Chondrocyte (in vitro differentiated cells): ENCODE results near the gene RBMS2. TPM values are rescaled to one million over a fixed set of nuclear protein-coding genes. Genes with fewer than 3 reads are reported as not detected.
"Not testable (repeated sequence)": the region's sequence is repeated elsewhere in the genome, so short reads cannot be mapped to it uniquely, and the experiment has no call there.

Experiments used
- DNase-seq: peaks from one replicate; pipeline ENCODE4 v3.0.0; 2021; ENCODE audit warnings: mixed read lengths, low spot score
- H3K27ac Mint-ChIP-seq: one replicate; pipeline ENCODE4 v1.8.0; 2021; ENCODE audit warnings: mild to moderate bottlenecking, moderate library complexity, mixed read lengths; ENCODE audit not compliant: unreplicated experiment
- H3K27me3 Mint-ChIP-seq: 2 replicates; pipeline ENCODE4 v1.8.0; 2021; ENCODE audit warnings: low read depth, mixed read lengths
- H3K36me3 Mint-ChIP-seq: 2 replicates; pipeline ENCODE4 v1.8.0; 2021; ENCODE audit warnings: low read depth, mixed read lengths
- H3K4me1 Mint-ChIP-seq: 2 replicates; pipeline ENCODE4 v1.8.0; 2021; ENCODE audit warnings: low read depth, mild to moderate bottlenecking, mixed read lengths
- H3K4me3 Mint-ChIP-seq: one replicate; pipeline ENCODE4 v1.8.0; 2021; ENCODE audit warnings: mild to moderate bottlenecking, moderate library complexity, mixed read lengths; ENCODE audit not compliant: unreplicated experiment
- H3K9me3 Mint-ChIP-seq: 2 replicates; pipeline ENCODE4 v1.8.0; 2021; ENCODE audit warnings: low read depth, mixed read lengths
- CTCF ChIP-seq: fragments of 200-600 bp; sonication (generic); IDR thresholded peaks from 2 replicates; pipeline ENCODE4 v1.5.0; 2021; ENCODE audit warnings: antibody characterized with exemption, mild to moderate bottlenecking, moderate library complexity
- total RNA-seq: library from RNA; stranded (reverse); gene quantifications from 3 replicates; pipeline ENCODE4 v1.2.1, GENCODE V29; 2021

RBMS2 gene
- total RNA-seq, 1 donor from 2014 or later = 65.3 TPM

DNA sequence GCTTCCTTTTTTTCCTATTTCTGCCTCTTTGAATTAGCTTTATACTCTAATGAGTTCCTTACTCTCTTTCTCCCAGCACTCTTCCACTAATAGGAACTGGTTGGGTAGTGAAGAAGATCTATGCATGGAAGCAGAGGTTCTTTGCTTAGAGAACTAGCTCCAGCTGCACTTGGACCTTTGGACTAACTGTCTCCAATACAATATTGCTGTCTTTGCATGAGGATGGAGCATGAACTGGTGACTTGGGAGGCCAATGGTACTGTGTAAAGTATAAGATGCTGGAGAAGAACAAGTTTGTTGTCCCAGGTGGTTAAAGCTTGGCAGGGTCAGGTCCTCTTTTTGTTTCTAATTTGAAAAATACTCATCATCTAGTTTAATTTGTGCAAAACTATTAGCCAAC is 31.3 kb upstream of the RBMS2 start:
- no peak for TF ChIP-seq CTCF
- H3K27me3 Mint-ChIP-seq = peaks cover 36% of the 10 kb centered on the region
- peaks cover 14% of the 10 kb centered on the region for H3K4me1 Mint-ChIP-seq
- no peak overlapping the region for H3K4me3 Mint-ChIP-seq
- H3K27ac Mint-ChIP-seq = no peak overlapping the region
- peaks cover 1% of the 10 kb centered on the region for H3K36me3 Mint-ChIP-seq
- no peak for DNase-seq
- H3K9me3 Mint-ChIP-seq = peaks cover 2% of the 10 kb centered on the region

DNA sequence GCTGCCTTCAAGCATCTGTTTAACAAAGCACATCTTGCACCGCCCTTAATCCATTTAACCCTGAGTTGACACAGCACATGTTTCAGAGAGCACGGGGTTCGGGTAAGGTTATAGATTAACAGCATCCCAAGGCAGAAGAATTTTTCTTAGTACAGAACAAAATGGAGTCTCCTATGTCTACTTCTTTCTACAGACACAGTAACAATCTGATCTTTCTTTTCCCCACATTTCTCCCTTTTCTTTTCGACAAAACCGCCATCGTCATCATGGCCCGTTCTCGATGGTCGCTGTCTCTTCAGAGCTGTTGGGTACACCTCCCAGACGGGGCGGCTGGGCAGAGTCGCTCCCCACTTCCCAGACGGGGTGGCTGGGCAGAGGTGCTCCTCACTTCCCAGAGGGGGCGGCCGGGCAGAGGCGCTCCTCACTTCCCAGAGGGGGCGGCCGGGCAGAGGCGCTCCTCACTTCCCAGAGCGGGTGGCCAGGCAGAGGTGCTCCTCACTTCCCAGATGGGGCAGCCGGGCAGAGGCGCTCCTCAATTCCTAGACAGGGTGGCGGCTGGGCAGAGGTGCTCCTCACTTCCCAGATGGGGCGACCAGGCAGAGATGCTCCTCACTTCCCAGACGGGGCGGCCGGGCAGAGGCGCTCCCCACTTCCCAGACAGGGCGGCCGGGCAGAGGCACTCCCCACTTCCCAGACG is 28.1 kb upstream of the RBMS2 start:
- peaks cover 26% of the 10 kb centered on the region for H3K27me3 Mint-ChIP-seq
- not testable (repeated sequence) for DNase-seq, H3K36me3 Mint-ChIP-seq, H3K4me3 Mint-ChIP-seq, H3K4me1 Mint-ChIP-seq, H3K27ac Mint-ChIP-seq, H3K9me3 Mint-ChIP-seq

- not testable (repeated sequence) for H3K27ac Mint-ChIP-seq, H3K4me1 Mint-ChIP-seq, H3K36me3 Mint-ChIP-seq, H3K4me3 Mint-ChIP-seq, DNase-seq, H3K9me3 Mint-ChIP-seq
- H3K27me3 Mint-ChIP-seq = peaks cover 24% of the 10 kb centered on the region
Measured at GRCh38 chr12:56494106-56494415, 27.6 kb upstream of the RBMS2 start.

DNA sequence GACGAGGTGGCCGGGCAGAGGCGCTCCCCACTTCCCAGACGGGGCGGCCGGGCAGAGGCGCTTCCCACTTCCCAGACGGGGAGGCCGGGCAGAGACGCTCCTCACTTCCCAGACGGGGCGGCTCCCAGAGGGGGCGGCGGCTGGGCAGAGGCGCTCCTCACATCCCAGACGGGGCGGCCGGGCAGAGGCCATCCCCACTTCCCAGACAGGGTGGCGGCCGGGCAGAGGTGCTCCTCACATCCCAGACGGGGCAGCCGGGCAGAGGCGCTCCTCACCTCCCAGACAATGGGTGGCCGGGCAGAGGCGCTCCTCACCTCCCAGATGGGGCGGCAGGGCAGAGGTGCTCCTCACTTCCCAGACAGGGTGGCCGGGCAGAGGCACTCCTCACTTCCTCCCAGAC is 27.1 kb upstream of the RBMS2 start:
- not testable (repeated sequence) for H3K9me3 Mint-ChIP-seq, H3K27ac Mint-ChIP-seq, H3K4me3 Mint-ChIP-seq, H3K36me3 Mint-ChIP-seq, DNase-seq, H3K4me1 Mint-ChIP-seq
- peaks cover 21% of the 10 kb centered on the region for H3K27me3 Mint-ChIP-seq

- DNase-seq = not testable (repeated sequence)
Measured at GRCh38 chr12:56496704-56497103, 24.9 kb upstream of the RBMS2 start.

DNA sequence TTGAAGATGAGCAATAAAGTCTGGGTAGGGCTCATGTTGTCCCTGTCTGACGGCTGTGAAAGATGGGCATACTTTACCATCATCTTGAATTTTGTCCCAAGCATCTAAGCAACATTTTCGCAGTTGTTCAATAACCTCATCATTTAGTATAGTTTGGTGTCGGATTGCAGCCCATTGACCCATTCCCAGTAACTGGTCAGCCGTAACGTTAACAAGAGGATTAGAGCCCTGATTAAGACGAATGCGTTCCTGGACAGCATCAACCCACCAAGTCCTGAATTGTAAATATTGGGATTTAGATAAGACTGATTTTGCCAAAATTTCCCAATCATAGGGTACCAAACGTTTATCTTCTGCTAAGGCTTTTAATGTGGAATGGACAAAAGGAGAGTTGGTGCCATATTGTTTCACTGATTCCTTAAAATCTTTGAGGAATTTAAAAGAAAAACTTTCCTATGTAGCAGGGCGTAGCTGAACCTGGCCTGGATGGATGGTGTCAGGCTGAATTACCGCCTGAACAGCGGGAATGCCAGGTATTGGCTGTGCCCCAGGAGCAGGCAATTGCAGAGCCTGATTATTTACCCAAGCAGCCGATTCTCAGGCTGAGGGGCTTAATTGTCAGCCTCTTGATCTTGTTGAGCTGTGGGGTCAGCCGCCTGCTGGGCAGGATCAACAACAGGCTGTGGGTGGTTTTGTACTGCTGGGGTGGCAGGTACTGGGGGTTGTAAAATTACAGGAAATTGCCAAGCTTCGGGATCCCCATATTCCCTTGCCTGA is 23.3 kb upstream of the RBMS2 start:
- H3K27me3 Mint-ChIP-seq, H3K27ac Mint-ChIP-seq, H3K9me3 Mint-ChIP-seq, DNase-seq, H3K4me1 Mint-ChIP-seq, H3K36me3 Mint-ChIP-seq, H3K4me3 Mint-ChIP-seq: not testable (repeated sequence)

More at GRCh38 chr12:56496704-56497103, 24.9 kb upstream of the RBMS2 start:
- H3K4me3 Mint-ChIP-seq, H3K36me3 Mint-ChIP-seq, H3K27me3 Mint-ChIP-seq, H3K4me1 Mint-ChIP-seq, H3K9me3 Mint-ChIP-seq, H3K27ac Mint-ChIP-seq: not testable (repeated sequence)
- peak; percentile 73 for TF ChIP-seq CTCF

GRCh38 chr12:56499452-56499851 is 22.2 kb upstream of the RBMS2 start:
- not testable (repeated sequence) for H3K36me3 Mint-ChIP-seq, H3K27ac Mint-ChIP-seq, H3K4me1 Mint-ChIP-seq, H3K9me3 Mint-ChIP-seq, DNase-seq, H3K27me3 Mint-ChIP-seq, H3K4me3 Mint-ChIP-seq

DNA sequence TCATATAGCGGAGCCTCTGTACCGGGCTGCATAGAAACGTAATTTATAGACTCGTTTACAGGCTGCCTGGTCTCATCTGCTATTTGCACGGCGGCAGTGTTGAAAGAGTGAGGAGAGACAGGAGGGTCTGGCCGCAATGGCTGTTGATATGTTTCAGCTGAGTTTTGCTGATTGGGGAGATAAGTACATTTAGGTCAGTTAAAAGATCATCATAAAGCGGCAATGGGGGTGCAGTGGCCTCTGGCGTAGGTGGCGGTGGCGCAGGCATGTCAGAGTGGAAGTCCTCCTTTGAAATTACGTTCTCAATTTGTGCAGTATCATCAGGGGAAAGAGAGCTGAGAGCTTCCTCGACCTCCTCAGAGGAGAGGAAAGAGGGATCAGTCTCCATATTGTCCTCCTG is 21.7 kb upstream of the RBMS2 start:
- not testable (repeated sequence) for H3K4me3 Mint-ChIP-seq, H3K4me1 Mint-ChIP-seq, DNase-seq, H3K27ac Mint-ChIP-seq, H3K9me3 Mint-ChIP-seq, H3K36me3 Mint-ChIP-seq, H3K27me3 Mint-ChIP-seq
